GM18951 (cell line): ENCODE data around the gene TAMALIN.

Experiments
- POLR2A ChIP-seq: IDR thresholded peaks from 4 replicates; pipeline ENCODE4 v1.6.1; 2011; ENCODE audit warnings: mild to moderate bottlenecking; ENCODE audit not compliant: insufficient read length, insufficient read depth; ENCODE audit errors: extremely low read depth
- in situ Hi-C: fragments of 300-500 bp; cut with MboI; formaldehyde crosslinking; loops from one replicate; pipeline ENCODE4 v1.12.0; 2022; ENCODE audit warnings: low sequenced_read_pairs, mixed read lengths, inconsistent platforms; ENCODE audit not compliant: unreplicated experiment

TAMALIN gene

GRCh38 chr12:52003016-52003550 lies 3.7 kb upstream of the TAMALIN start:
- in situ Hi-C loops = no loop called here
- no peak for TF ChIP-seq POLR2A

- no peak for TF ChIP-seq POLR2A
- in situ Hi-C loops = no loop called here
Measured at GRCh38 chr12:52003591-52003990, 3.2 kb upstream of the TAMALIN start.

- TF ChIP-seq POLR2A = no peak
Measured at GRCh38 chr12:52004042-52004648, 2.6 kb upstream of the TAMALIN start.

GRCh38 chr12:52005218-52005902 lies 1.4 kb upstream of the TAMALIN start:
- TF ChIP-seq POLR2A = no peak
- in situ Hi-C loops = no loop called here

More at GRCh38 chr12:52004042-52004648, 2.6 kb upstream of the TAMALIN start:
- in situ Hi-C loops = no loop called here

- TF ChIP-seq POLR2A = no peak
- in situ Hi-C loops = no loop called here
Measured at GRCh38 chr12:52005903-52006703, 643 bp upstream of the TAMALIN start.

- TF ChIP-seq POLR2A = no peak
- in situ Hi-C loops = no loop called here
Measured at GRCh38 chr12:52007158-52007921, 594 bp downstream of the TAMALIN start.

- TF ChIP-seq POLR2A = no peak
- in situ Hi-C loops = no loop called here
Measured at GRCh38 chr12:52007982-52008510, 1.3 kb downstream of the TAMALIN start.

- TF ChIP-seq POLR2A = no peak
- in situ Hi-C loops = no loop called here
Measured at GRCh38 chr12:52009081-52009751, 2.5 kb downstream of the TAMALIN start.

GRCh38 chr12:52010152-52010622 lies 3.4 kb downstream of the TAMALIN start:
- in situ Hi-C loops = no loop called here
- TF ChIP-seq POLR2A = no peak

GRCh38 chr12:52010692-52011601 lies 4.2 kb downstream of the TAMALIN start:
- in situ Hi-C loops = no loop called here
- no peak for TF ChIP-seq POLR2A

- no peak for TF ChIP-seq POLR2A
- in situ Hi-C loops = no loop called here
Measured at GRCh38 chr12:52011602-52012214, 5.0 kb downstream of the TAMALIN start.
